ENCODE results near the gene TIPIN.

The TIPIN gene

DNA sequence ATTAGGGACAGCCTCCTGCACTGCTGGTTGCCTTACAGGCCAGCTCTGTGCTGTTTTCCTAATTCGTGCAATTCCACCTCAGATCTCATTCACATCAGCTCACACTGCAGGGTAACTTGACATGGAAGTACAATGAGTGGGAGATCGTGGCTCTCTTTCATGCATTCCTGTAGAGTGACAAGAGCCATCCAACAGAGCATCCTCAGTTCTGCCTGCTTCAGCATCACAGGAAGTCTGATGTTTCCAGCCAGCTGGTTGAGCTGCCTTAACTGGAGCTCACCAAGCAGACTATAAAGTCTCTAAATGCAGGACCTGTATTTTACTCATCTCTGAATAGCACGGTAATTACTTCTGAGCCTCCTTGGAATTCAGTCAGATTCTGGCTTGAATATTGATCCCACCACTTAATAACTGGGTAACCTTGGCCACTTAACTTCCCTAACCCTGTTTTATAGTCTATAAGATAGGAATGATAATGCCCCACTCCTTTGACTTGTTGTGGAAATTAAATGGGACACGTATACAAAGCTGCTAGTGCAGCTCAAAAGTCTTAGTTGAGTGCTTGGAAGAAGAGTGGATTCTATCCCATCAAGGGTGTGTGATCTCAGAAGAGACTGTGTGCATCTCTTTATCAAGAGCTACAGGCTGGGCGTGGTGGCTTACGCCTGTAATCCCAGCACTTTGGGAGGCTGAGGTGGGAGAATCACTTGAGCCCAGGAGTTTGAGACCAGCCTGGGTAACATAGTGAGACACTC lies 64.5 kb downstream of the TIPIN start:
- Histone ChIP-seq H3K9me3 (ENCODE audit: insufficient read depth, low read depth, low read length) (no peaks in the 10 kb centered on the region), H3K4me2 (ENCODE audit: low read length) (no peak overlapping the region)
- WGBS (ENCODE audit: extremely low coverage, insufficient coverage, insufficient read length), result no CpG with 5 or more reads among the region's 6 CpGs

GRCh38 chr15:66290518-66290917 lies 66.0 kb downstream of the TIPIN start:
- no peak overlapping the region for H3K27ac ChIP-seq (ENCODE audit: low read depth, low read length)
- H3K4me2 ChIP-seq (ENCODE audit: low read length), result no peak overlapping the region
- DNase-seq, result no peak
- no peak overlapping the region for H3K18ac ChIP-seq (ENCODE audit: low read length)
- peaks cover 0 to 6% of the 10 kb centered on the region in 2 experiments for H3K4me1 ChIP-seq (ENCODE audit: control insufficient read depth in 1 of 2, insufficient read depth in 2 of 2, low read length in 2 of 2)
- no peak overlapping the region for H2AK5ac ChIP-seq (ENCODE audit: low read length)
- H3K79me1 ChIP-seq (ENCODE audit: low read length), result peaks cover 7% of the 10 kb centered on the region
- H2BK5ac ChIP-seq (ENCODE audit: low read depth, low read length, poor library complexity), result no peak overlapping the region
- no peak overlapping the region for H3K14ac ChIP-seq (ENCODE audit: low read length)
- H3K4ac ChIP-seq (ENCODE audit: low read depth, low read length), result no peak overlapping the region
- no peaks in the 10 kb centered on the region for H3K27me3 ChIP-seq (ENCODE audit: insufficient read depth, low read length)
- no peaks in the 10 kb centered on the region for H3K36me3 ChIP-seq (ENCODE audit: control insufficient read depth in 1 of 2, insufficient read depth in 2 of 2, low read length in 2 of 2)
- no peak overlapping the region for H2BK12ac ChIP-seq (ENCODE audit: low read length)
- H3K79me2 ChIP-seq (ENCODE audit: control insufficient read depth, insufficient read depth, low read length, poor library complexity), result no peaks in the 10 kb centered on the region
- no peak overlapping the region for H4K8ac ChIP-seq (ENCODE audit: low read depth, low read length)
- H4K91ac ChIP-seq (ENCODE audit: low read depth, low read length), result no peak overlapping the region
- no peak overlapping the region for H2AFZ ChIP-seq (ENCODE audit: insufficient read depth, low read length, poor library complexity)
- no peak overlapping the region for H2BK120ac ChIP-seq (ENCODE audit: insufficient read depth, low read length, poor library complexity)
- no peak overlapping the region for H3K4me3 ChIP-seq (ENCODE audit: low read depth, low read length)
- H3K9ac ChIP-seq (ENCODE audit: low read length), result no peak overlapping the region
- H3K23ac ChIP-seq (ENCODE audit: low read length), result no peak overlapping the region
- no peak overlapping the region for H4K12ac ChIP-seq (ENCODE audit: low read depth, low read length)
- H3K9me3 ChIP-seq (ENCODE audit: insufficient read depth, low read depth, low read length), result no peaks in the 10 kb centered on the region

More for the DNA sequence above, 64.5 kb downstream of the TIPIN start:
- H3K79me2 ChIP-seq (ENCODE audit: control insufficient read depth, insufficient read depth, low read length, poor library complexity), result no peaks in the 10 kb centered on the region
- no peak overlapping the region for H3K14ac ChIP-seq (ENCODE audit: low read length)
- H2BK120ac ChIP-seq (ENCODE audit: insufficient read depth, low read length, poor library complexity), result no peak overlapping the region
- no peak overlapping the region for H3K23ac ChIP-seq (ENCODE audit: low read length)
- no peak overlapping the region for H4K12ac ChIP-seq (ENCODE audit: low read depth, low read length)
- no peak overlapping the region for H3K18ac ChIP-seq (ENCODE audit: low read length)
- H4K91ac ChIP-seq (ENCODE audit: low read depth, low read length), result no peak overlapping the region
- H2AFZ ChIP-seq (ENCODE audit: insufficient read depth, low read length, poor library complexity), result no peak overlapping the region
- H3K4me1 ChIP-seq (ENCODE audit: control insufficient read depth in 1 of 2, insufficient read depth in 2 of 2, low read length in 2 of 2), result peaks cover 0 to 6% of the 10 kb centered on the region in 2 experiments
- H3K27ac ChIP-seq (ENCODE audit: low read depth, low read length), result no peak overlapping the region
- H3K4me3 ChIP-seq (ENCODE audit: low read depth, low read length), result no peak overlapping the region
- no peak overlapping the region for H2BK5ac ChIP-seq (ENCODE audit: low read depth, low read length, poor library complexity)
- no peak overlapping the region for H3K4ac ChIP-seq (ENCODE audit: low read depth, low read length)
- DNase-seq, result no peak
- no peak overlapping the region for H4K8ac ChIP-seq (ENCODE audit: low read depth, low read length)
- no peak overlapping the region for H2BK12ac ChIP-seq (ENCODE audit: low read length)
- no peaks in the 10 kb centered on the region for H3K27me3 ChIP-seq (ENCODE audit: insufficient read depth, low read length)
- H3K9ac ChIP-seq (ENCODE audit: low read length), result peak overlapping the region; percentile 12
- H2AK5ac ChIP-seq (ENCODE audit: low read length), result no peak overlapping the region
- H3K79me1 ChIP-seq (ENCODE audit: low read length), result peaks cover 7% of the 10 kb centered on the region
- H3K36me3 ChIP-seq (ENCODE audit: control insufficient read depth in 1 of 2, insufficient read depth in 2 of 2, low read length in 2 of 2), result no peaks in the 10 kb centered on the region

DNA sequence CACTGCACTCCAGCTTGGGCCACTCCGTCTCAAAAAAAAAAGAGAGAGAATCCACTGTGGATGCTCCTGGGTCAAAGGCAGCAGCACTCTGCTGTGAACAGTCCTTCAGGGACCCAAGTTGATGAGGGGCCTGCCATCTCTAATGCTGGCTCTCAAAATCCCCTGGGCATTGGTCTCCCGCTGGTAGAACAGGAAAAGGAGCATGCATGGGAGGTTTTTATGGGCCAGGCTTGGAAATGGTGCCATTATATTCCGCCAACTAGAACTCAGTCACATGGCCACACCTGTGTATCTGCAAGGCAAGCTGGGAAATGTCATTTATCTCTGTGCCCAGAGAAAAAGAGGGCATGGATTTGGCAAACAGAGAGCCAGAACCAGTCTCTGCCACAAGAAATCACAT lies 66.5 kb downstream of the TIPIN start:
- no peak overlapping the region for H3K4me3 ChIP-seq (ENCODE audit: low read depth, low read length)

DNA sequence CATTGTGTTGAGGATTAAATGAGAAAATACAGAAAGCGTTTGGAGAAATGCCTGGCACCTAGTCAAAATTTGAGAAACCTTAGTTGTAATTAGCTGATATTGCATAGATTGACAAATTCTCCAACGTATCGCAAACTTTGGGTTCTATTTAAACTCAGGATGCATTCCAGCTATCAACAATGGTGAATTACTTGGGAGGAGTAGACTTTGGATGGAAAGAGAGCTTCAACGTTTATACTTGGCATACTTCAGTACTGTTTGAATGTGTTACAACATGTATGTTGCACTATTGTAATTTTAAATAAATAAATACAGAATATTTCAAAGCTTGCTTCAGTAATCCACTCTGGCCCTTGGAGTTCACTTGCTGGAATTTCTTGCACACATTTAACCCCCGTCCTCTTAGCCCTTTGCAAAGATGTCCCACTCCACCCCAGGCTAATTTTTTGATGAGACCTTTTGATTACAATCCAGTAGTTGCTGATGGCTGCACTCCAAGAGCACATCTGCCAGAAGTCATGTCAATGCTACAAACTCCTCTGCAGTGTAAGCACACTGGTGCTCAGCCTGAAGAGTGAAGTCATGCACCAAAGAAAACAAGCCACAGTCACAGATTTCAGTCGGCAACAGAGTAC lies 67.8 kb downstream of the TIPIN start:
- Histone ChIP-seq H2BK120ac (ENCODE audit: insufficient read depth, low read length, poor library complexity) (no peak overlapping the region), H3K36me3 (ENCODE audit: control insufficient read depth in 1 of 2, insufficient read depth in 2 of 2, low read length in 2 of 2) (no peaks in the 10 kb centered on the region), H3K27me3 (ENCODE audit: insufficient read depth, low read length) (no peaks in the 10 kb centered on the region), H3K9ac (ENCODE audit: low read length) (no peak overlapping the region), H2AFZ (ENCODE audit: insufficient read depth, low read length, poor library complexity) (no peak overlapping the region), H3K9me3 (ENCODE audit: insufficient read depth, low read depth, low read length) (no peaks in the 10 kb centered on the region), H3K4me2 (ENCODE audit: low read length) (no peak overlapping the region), H3K18ac (ENCODE audit: low read length) (no peak overlapping the region), H3K23ac (ENCODE audit: low read length) (no peak overlapping the region), H3K4me1 (ENCODE audit: control insufficient read depth in 1 of 2, insufficient read depth in 2 of 2, low read length in 2 of 2) (no peaks in the 10 kb centered on the region), H4K8ac (ENCODE audit: low read depth, low read length) (no peak overlapping the region), H3K14ac (ENCODE audit: low read length) (no peak overlapping the region), H3K27ac (ENCODE audit: low read depth, low read length) (no peak overlapping the region), H2BK5ac (ENCODE audit: low read depth, low read length, poor library complexity) (no peak overlapping the region), H3K4me3 (ENCODE audit: low read depth, low read length) (no peak overlapping the region), H4K12ac (ENCODE audit: low read depth, low read length) (no peak overlapping the region), H3K4ac (ENCODE audit: low read depth, low read length) (no peak overlapping the region), H3K79me1 (ENCODE audit: low read length) (peaks cover 2% of the 10 kb centered on the region), H4K91ac (ENCODE audit: low read depth, low read length) (no peak overlapping the region), H2AK5ac (ENCODE audit: low read length) (no peak overlapping the region), H3K79me2 (ENCODE audit: control insufficient read depth, insufficient read depth, low read length, poor library complexity) (no peaks in the 10 kb centered on the region), H2BK12ac (ENCODE audit: low read length) (no peak overlapping the region)
- WGBS (ENCODE audit: extremely low coverage, insufficient coverage, insufficient read length), result no CpG with 5 or more reads among the region's 6 CpGs
- DNase-seq, result no peak

More for the DNA sequence above, 66.5 kb downstream of the TIPIN start:
- H2BK12ac ChIP-seq (ENCODE audit: low read length), result no peak overlapping the region
- H3K18ac ChIP-seq (ENCODE audit: low read length), result no peak overlapping the region
- no peaks in the 10 kb centered on the region for H3K9me3 ChIP-seq (ENCODE audit: insufficient read depth, low read depth, low read length)
- WGBS (ENCODE audit: extremely low coverage, insufficient coverage, insufficient read length), result no CpG with 5 or more reads among the region's 3 CpGs
- no peak overlapping the region for H2AFZ ChIP-seq (ENCODE audit: insufficient read depth, low read length, poor library complexity)
- no peak overlapping the region for H2BK120ac ChIP-seq (ENCODE audit: insufficient read depth, low read length, poor library complexity)
- no peak overlapping the region for H2AK5ac ChIP-seq (ENCODE audit: low read length)
- no peaks in the 10 kb centered on the region for H3K36me3 ChIP-seq (ENCODE audit: control insufficient read depth in 1 of 2, insufficient read depth in 2 of 2, low read length in 2 of 2)
- H4K8ac ChIP-seq (ENCODE audit: low read depth, low read length), result no peak overlapping the region
- H3K79me1 ChIP-seq (ENCODE audit: low read length), result peaks cover 7% of the 10 kb centered on the region
- H2BK5ac ChIP-seq (ENCODE audit: low read depth, low read length, poor library complexity), result no peak overlapping the region
- no peak overlapping the region for H4K91ac ChIP-seq (ENCODE audit: low read depth, low read length)
- H3K9ac ChIP-seq (ENCODE audit: low read length), result no peak overlapping the region
- H3K27ac ChIP-seq (ENCODE audit: low read depth, low read length), result no peak overlapping the region
- H4K12ac ChIP-seq (ENCODE audit: low read depth, low read length), result no peak overlapping the region
- DNase-seq, result no peak
- no peaks in the 10 kb centered on the region for H3K27me3 ChIP-seq (ENCODE audit: insufficient read depth, low read length)
- no peaks in the 10 kb centered on the region for H3K79me2 ChIP-seq (ENCODE audit: control insufficient read depth, insufficient read depth, low read length, poor library complexity)
- peaks cover 0 to 6% of the 10 kb centered on the region in 2 experiments for H3K4me1 ChIP-seq (ENCODE audit: control insufficient read depth in 1 of 2, insufficient read depth in 2 of 2, low read length in 2 of 2)
- H3K14ac ChIP-seq (ENCODE audit: low read length), result no peak overlapping the region
- H3K4ac ChIP-seq (ENCODE audit: low read depth, low read length), result no peak overlapping the region
- H3K4me2 ChIP-seq (ENCODE audit: low read length), result no peak overlapping the region
- no peak overlapping the region for H3K23ac ChIP-seq (ENCODE audit: low read length)
